Astrocyte of the spinal cord (primary cell): Measurements from ENCODE around the gene C19orf25.

Experiments
- DNase-seq: peaks from one replicate; pipeline ENCODE4 v3.0.0; 2011; ENCODE audit warnings: low read depth, low spot score
- H3K4me3 ChIP-seq: 2 replicates; pipeline ENCODE4 v1.5.1; 2011; ENCODE audit warnings: low read depth, mild to moderate bottlenecking, low read length, moderate library complexity
- in situ Hi-C: cut with HindIII; loops from 2 replicates; pipeline ENCODE4 v1.10.0; 2017; ENCODE audit warnings: low sequenced_read_pairs
- TF ChIP-seq, protein P1 (sequence below): IDR thresholded peaks from 2 replicates; pipeline ENCODE4 v1.5.1; 2012; ENCODE audit warnings: low read depth, mild to moderate bottlenecking, low read length, inconsistent platforms

Gene C19orf25

DNA sequence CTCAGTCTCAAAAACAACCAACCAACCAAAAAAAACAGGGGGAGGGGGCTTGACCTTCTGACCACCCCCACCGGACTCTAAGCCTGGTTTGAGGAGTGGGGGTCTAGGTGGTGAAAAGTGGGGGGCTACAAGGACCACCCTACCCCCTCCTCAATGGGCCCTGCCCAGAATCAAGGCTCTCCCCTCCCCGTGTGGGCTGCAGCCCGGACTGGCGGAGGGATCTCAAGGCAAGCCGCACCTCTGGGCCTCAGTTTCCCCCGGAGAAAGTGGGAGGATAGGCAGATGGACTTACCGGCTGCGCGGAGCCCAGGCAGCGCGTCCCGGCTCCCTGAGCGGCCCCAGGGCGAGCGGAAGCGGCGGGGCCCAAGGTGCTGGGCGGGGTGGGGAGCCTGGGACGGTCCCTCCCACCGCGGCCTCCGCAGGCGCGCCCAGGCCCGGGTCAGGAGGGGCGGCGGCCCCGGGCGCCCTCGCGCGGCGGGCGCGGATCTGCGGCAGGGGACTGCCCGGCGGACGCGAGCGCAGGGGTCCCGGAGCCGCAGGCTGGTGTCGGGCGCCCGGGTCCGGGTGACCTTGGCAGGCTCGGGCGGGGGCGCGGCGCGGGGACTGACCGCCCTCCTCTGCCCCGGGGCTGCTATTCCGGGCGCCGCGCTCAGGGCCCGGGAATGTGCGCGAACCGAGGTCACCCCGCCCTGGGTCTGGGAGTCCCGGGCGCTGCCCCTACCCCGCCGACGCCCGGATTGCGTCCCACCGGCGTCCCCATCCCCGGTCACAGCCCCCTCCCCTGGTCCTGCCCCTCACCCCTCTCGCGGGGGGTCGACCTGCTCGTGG, 33.9 kb upstream of the C19orf25 start, which contains the start of gene ADAMTSL5:
Gene ADAMTSL5, minus strand, starts transcription at position 349 of the 828 bp plus-strand sequence. CDS start 2,076 bp downstream, outside the sequence.
- in situ Hi-C loops: no loop called here
- TF ChIP-seq, protein P1, sequence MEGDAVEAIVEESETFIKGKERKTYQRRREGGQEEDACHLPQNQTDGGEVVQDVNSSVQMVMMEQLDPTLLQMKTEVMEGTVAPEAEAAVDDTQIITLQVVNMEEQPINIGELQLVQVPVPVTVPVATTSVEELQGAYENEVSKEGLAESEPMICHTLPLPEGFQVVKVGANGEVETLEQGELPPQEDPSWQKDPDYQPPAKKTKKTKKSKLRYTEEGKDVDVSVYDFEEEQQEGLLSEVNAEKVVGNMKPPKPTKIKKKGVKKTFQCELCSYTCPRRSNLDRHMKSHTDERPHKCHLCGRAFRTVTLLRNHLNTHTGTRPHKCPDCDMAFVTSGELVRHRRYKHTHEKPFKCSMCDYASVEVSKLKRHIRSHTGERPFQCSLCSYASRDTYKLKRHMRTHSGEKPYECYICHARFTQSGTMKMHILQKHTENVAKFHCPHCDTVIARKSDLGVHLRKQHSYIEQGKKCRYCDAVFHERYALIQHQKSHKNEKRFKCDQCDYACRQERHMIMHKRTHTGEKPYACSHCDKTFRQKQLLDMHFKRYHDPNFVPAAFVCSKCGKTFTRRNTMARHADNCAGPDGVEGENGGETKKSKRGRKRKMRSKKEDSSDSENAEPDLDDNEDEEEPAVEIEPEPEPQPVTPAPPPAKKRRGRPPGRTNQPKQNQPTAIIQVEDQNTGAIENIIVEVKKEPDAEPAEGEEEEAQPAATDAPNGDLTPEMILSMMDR: no peak
- peak within 1 kb of the TSS; percentile 36 for H3K4me3 ChIP-seq
- no peak for DNase-seq

DNA sequence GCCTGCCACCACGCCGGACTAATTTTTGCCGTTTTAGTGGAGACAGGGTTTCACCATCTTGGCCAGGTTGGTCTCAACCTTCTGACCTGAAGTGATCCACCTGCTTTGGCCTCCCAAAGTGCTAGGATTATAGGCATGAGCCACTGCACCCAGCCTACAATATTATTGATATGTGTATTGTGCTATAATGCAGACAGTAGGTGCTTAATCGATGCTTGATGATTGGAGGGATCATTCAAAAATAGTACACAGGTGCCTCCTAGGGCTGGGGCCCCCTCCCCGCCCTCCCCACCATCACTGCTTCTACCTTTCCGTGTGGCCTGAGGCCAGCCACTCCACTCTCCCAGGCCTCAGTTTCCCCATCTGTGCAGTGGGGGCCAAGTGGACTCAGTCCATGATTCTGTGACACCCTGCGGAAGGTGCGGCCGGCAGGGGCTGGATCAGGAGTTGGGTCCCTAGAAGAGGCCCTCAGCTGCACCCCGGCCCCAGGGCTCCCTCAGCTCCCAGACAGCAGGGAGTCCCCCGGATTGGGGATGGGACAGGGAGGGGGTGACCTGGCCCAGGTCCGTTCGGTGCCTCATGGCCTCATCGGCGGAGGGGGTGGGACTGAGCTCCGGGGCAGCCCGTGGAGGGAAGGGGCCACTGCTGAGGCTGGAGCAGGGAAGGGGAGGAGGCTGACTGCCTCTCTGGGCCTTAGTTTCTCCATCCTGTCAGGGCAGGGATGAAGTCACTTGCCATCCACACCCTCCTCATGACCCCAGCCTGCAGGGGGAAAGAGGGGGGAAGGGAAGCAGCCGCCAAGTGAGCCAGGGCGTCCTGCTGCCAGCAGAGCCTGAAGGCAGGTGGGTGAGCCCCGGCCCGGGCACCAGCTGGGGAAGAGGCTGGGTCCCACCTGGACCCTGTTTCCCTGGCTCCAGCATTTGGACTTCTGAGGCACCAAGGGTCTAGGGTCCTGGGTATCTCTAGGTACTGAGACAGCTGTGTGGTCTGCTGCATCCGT, 32.6 kb upstream of the C19orf25 start:
- TF ChIP-seq, protein P1: no peak
- no peak for DNase-seq
- H3K4me3 ChIP-seq: no peak overlapping the region
- in situ Hi-C loops: no loop called here

DNA sequence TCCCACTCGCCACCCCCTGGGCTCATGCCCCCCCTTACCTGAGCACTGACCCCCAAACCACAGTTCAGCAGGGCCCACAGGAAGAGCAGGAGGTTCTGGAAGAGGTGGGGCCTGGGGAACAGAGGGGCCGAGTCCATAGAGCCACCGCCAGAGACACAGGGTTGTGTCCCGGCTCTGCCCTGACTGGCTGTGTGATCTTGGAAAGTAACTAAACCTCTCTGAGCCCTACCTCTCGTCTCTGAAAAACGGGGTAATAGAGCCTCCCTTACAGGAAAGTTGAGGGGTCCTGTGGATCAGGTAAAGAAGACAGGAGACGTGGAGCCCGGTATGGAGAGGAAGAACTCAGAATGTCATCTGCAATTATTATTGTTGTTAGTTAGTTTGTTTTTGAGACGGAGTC, 31.8 kb upstream of the C19orf25 start:
- in situ Hi-C loops: no loop called here
- no peak overlapping the region for H3K4me3 ChIP-seq
- no peak for DNase-seq
- TF ChIP-seq, protein P1: no peak

DNA sequence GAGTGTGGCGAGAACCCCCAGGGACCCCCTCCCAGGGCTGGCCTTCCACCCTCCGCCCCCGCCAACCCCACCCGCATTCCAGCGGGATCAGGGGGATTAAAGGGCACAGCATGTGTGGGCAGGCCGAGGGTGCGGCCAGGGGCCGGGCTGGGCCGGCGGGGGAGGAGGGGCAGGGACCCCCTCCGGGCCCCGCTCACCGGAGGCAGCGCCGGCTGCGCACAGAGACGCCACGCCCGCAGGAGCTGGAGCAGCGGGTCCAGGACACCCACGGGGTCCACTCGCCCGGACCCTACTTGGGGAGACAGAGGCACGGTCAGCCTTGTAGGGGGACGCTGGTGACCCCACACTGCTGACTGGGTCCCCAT, 31.4 kb upstream of the C19orf25 start:
- H3K4me3 ChIP-seq: no peak overlapping the region
- DNase-seq: no peak
- in situ Hi-C loops: no loop called here
- TF ChIP-seq, protein P1: no peak

DNA sequence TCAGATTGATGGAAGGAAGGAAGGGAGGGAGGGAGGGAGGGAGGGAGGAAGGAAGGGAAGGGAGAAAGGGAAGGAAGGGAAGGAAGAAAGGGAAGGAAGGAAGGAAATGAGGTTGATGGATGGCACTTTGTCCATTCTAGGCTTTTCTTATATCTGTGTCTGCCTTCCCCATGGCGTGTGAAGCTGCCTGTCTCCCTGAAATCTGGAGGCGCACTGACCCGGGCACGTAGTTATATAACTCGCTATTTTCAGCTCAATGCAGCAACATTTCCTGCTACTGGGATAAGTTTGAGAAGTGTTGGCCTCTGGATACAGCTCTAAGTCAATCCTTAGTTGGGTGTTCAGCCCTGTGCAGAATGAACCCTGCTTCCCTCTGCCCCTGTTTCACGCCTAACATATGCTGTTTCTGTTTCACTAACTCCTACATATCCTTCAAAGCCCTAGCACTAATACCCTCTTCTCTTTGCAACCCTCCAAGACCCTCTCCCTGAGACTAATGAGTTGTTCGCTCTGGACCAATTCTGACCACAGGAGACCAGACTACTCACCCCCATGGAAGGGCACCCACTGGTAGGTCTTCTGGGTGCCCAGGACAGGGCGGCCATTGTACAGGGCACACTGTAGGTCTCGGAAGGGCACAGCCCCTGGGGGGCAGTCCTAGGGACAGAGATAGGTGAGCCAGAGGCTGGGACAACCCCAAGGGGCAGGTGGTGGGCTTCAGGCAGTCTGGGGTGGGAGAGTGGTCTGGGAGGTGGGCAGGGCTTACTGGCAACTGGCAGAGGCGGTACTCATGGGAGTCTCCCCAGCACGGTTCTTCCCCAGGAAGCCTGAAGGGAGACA, 30.8 kb upstream of the C19orf25 start:
- TF ChIP-seq, protein P1: no peak
- DNase-seq: no peak
- H3K4me3 ChIP-seq: no peak overlapping the region
- in situ Hi-C loops: no loop called here

DNA sequence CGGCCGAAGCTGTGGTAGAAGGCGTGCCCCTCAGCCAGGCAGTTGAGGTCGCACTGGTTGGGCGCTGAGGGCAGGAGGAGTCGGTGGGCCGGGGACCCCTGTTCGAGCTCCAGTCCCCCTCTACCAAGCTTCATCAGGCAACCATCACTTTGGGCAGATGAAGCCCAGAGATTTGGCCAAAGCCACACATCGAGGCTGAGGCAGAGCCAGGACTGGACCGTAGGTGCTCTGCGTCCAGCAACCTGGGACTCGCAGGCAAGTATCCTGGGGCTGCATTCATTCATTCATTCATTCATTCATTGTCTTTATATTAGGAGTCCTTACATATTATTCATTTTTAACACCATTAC, 29.5 kb upstream of the C19orf25 start:
- no peak for DNase-seq
- in situ Hi-C loops: no loop called here
- TF ChIP-seq, protein P1: no peak
- H3K4me3 ChIP-seq: peak overlapping the region; percentile 15
